Stimulated activated CD8-positive, alpha-beta memory T cell treated with anti-CD3 and anti-CD28 coated beads, Interleukin-7, amount 100 ng/mL, for 1 hour (primary cell): ENCODE measurements around the gene NBEAL2.

Experiments
- DNase-seq, 2 donors: peaks; one replicate each; pipeline ENCODE4 v3.0.0-alpha.2; 2020; ENCODE audit warnings: low read depth in 2 of 2

Gene NBEAL2

DNA sequence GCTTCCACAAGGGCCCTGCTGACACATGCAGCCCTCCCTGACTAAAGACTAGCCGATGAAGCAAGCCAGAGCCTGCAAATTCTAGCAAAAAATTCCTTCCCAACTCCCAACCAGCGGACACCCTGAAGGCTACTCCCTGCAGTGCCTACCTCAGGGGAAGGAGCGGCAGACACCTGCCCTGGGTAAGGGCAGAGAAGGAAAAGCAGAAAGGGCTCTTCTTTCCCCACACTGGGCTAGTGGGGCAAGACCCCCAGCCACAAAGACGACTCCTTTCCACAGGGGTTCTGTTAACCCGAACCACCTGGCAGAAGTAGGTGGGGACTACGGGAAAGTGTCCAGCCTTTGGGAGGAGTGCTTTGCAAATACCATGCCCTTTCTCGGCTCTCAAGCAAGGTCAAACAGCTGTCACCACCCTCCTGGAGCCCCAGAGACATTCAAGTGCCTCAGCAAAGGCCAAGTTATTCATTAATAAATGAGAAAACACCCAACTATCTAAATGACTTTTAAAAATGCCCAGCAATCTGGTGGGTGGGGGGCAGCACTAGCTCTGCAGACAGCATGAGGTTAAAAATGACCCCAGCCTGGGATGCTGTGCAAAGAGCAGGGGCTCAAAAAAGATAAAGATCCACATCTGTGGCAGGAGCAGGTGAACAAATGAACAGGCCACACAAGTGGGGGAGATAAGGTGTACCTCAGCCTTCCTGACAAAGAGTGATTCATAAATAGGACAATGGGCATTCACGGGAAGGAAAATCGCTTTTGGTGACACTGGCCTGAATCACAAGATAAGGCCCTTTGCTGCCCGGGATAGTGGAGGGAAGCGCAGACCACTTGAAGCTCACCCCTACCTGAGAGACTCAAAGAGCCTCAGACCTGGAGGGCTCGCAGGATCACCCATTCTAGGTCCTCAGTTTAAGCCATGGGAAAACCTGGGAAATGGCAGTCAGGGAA lies 36.0 kb upstream of the NBEAL2 start:
- no peak for DNase-seq

- DNase-seq, result no peak
Measured at GRCh38 chr3:46944191-46944590, 35.3 kb upstream of the NBEAL2 start.

GRCh38 chr3:46946416-46946815 lies 33.0 kb upstream of the NBEAL2 start:
- DNase-seq, result no peak

- DNase-seq, result peak; percentile 43 to 58
Measured at GRCh38 chr3:46946856-46947545, 32.5 kb upstream of the NBEAL2 start.

DNA sequence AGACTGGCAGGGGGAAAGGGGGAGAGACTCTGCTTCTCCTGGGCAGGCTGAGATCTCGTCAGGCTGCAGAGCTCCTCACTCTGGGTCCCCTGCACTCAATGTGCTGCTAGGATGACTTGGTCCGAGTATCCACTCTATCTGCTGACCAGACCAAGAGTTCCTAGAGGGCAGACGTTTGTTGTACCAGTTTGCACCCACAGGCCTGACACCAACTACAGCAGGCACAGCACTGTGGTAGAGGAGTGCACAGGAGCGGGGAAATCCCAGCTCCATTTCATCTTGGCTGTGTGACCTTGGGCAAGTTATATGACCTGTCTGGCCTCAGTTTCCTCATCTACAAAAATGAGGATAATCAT lies 31.9 kb upstream of the NBEAL2 start:
- DNase-seq, result no peak

DNA sequence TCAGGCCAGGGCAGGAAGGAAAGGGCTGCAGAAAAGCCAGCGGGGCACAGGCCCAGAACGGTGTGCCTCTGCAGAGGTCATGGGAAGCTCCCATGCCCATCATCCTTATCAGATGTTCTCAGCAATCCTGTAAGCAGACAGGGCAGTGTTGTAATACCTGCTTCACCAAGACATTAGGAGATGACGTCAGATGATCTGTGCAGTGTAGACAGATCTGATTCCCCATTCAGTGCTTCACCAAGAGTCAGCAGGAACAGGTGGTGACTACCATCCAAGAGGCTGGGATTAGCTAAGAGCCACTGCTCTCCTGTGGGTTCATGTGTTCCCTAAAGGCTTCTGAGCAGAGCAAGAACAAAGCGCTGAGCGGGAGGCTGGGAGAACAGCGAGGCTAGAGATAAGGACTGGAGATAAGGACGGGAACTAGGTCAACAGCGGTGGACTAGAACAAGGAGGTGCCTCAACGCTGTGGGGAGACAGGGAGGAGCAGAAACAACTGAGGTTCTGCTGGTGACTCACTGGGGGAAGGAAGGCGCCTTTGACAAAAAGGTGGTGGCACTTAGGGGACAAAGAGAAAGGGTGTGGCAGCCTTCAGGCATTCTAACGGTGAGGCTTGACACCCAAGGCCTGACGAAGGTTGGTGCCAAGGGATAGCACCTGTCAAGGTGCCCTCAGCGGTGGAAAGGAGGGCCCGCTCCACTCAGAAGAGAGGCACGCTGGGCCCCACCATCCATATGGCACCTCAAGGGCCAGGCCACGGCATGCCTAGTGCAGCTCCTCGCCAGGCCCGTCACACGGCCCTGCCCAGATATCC lies 31.3 kb upstream of the NBEAL2 start:
- peak; percentile 45 to 46 for DNase-seq

- DNase-seq, result no peak
Measured at GRCh38 chr3:46948830-46949671, 30.4 kb upstream of the NBEAL2 start.

GRCh38 chr3:46950177-46950576 lies 29.3 kb upstream of the NBEAL2 start:
- DNase-seq, result no peak

GRCh38 chr3:46950650-46951241 lies 28.7 kb upstream of the NBEAL2 start:
- DNase-seq, result no peak

- no peak for DNase-seq
Measured at GRCh38 chr3:46952813-46953212, 26.7 kb upstream of the NBEAL2 start.

DNA sequence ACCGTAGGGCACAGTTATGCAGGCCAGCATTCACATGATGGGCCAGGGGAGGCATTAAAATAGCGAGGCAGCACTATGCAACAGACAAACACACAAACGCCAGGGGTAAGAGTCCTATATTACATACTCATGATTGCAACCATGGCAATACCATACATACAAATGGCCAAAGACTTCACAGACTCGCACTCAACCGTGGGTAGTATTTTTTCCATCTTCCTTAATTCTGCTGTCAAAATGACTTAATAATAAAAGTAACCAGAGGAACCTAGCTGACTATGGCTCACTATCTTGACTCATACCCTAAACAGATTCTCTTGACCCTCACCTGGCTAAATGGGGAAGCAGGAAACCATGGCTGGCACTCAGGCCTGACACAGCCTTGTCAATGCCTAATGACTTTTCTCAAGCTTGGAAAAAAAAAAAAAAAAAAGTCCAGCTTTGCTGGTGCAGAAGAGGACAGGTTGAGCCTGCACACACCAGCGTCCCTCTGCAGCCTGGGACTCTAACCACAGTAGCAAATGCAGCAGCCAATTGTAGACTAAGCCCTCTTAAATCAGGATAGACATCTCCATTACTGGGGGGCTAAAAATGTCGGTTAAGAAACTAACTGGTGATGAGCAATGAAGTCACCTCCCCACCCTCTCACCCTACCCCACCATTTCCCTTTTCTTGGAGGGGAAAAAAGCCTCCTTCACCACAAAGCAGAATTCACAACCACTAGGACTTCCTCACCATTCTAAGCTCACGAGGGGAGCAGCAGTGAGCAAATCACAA lies 26.0 kb upstream of the NBEAL2 start:
- DNase-seq, result no peak

- no peak for DNase-seq
Measured at GRCh38 chr3:46954178-46954577, 25.3 kb upstream of the NBEAL2 start.

- no peak for DNase-seq
Measured at GRCh38 chr3:46955157-46955556, 24.3 kb upstream of the NBEAL2 start.

GRCh38 chr3:46955801-46956259 lies 23.6 kb upstream of the NBEAL2 start:
- no peak for DNase-seq

DNA sequence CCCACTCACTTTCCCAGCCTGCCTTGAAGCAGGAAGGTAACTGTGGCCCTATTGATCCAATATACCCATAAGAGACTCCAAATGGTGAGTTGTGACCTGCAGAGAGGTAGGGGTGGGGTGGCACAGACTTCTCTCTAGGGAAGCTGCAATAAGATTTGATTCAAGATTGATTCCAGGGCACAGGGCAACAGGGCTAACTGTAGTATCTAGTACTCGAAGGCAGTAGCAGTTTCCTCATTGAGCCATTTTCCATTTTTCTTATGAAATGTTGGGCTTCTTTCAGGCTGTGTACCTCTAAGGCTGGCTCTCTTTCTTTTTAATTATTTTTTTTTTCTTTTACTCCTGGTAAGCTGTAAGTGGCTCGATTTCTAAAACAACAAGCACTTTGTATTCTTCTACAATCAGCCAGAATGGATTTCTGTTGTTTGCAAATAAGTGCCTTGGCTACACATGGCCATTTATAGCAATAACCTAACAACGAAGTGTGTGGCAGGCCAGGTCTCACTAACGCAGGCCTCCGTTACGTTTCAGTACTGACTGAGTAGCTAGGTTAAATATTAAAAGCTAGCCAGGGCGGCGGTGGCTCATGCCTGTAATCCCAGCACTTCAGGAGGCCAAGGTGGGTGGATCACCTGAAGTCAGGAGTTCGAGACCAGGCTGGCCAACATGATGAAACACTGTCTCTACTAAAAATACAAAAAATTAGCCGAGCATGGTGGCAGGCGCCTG lies 22.2 kb upstream of the NBEAL2 start:
- DNase-seq, result no peak

DNA sequence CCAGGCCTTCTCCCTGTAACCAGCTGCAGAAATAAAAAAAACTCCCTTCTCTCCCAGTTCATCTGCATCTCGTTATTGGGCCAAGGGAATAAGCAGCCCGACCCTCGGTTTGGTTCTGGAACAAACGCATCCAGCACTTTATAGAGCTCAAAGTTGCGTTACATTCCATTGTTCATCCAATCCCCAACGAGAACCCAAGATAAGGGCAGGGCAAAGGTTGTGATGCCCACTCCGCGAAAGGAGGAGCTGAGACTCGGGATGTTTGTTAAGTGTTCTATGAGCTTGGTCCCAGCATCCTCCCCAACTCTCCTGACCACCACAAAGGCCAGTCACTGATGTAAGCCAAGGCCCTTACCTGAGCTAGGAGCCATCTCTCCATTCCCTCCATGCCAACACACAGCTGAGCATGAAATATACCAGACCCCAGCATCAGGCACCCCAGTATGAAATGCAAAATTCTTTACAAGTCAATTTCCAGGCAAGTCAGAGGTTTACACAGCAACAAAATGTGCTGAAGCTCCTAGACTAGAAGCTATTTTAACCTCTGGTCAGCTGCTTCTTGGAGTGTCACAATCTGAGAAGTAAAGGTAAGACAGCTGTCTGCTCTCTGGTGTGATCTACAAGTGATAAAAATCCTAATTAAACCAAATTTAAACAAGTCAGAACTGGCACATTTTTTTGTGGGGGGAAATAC lies 20.9 kb upstream of the NBEAL2 start:
- no peak for DNase-seq

DNA sequence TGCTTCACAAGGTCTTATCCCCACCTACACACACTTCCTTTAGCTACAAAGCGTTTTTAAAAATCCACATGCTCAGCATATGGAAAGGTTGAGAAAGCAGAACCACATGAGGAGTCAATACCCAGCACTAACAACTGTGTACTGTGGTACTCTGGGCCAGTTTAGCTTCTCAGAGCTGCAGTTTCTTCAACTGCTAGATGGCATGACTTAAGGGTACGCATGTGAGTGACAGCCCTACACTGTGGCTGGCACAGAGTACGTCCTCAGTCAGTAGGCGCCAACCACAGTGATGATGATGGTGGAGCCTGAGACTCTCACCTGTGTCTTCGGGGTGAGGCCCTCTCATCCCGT lies 20.3 kb upstream of the NBEAL2 start:
- no peak for DNase-seq

- no peak for DNase-seq
Measured at GRCh38 chr3:46960081-46960701, 19.3 kb upstream of the NBEAL2 start.
